ENCODE data around the gene TTC7B.

Gene TTC7B

GRCh38 chr14:90587252-90587910 is 228.8 kb downstream of the TTC7B start:
- TF ChIP-seq GATA3 (IDR thresholded peaks at IDR 0.05; ENCODE audit: low read depth, low read length), result no peak

GRCh38 chr14:90585106-90585505 is 231.1 kb downstream of the TTC7B start:
- no peak for TF ChIP-seq GATA2 (IDR thresholded peaks at IDR 0.05; ENCODE audit: low read depth, low read length)
- TF ChIP-seq GATA3 (IDR thresholded peaks at IDR 0.05; ENCODE audit: low read depth, low read length), result no peak

GRCh38 chr14:90583916-90584605 is 232.2 kb downstream of the TTC7B start:
- TF ChIP-seq GATA3 (IDR thresholded peaks at IDR 0.05; ENCODE audit: low read depth, low read length), result no peak
- no peak for TF ChIP-seq GATA2 (IDR thresholded peaks at IDR 0.05; ENCODE audit: low read depth, low read length)

- no peak for TF ChIP-seq GATA2 (IDR thresholded peaks at IDR 0.05; ENCODE audit: low read depth, low read length)
- no peak for TF ChIP-seq GATA3 (IDR thresholded peaks at IDR 0.05; ENCODE audit: low read depth, low read length)
These were observed 232.8 kb downstream of the TTC7B start for GRCh38 chr14:90583427-90583826.

GRCh38 chr14:90582166-90582565 is 234.1 kb downstream of the TTC7B start:
- TF ChIP-seq GATA2 (IDR thresholded peaks at IDR 0.05; ENCODE audit: low read depth, low read length) (no peak), GATA3 (IDR thresholded peaks at IDR 0.05; ENCODE audit: low read depth, low read length) (no peak)

GRCh38 chr14:90581745-90582144 is 234.5 kb downstream of the TTC7B start:
- TF ChIP-seq GATA3 (IDR thresholded peaks at IDR 0.05; ENCODE audit: low read depth, low read length), result no peak
- TF ChIP-seq GATA2 (IDR thresholded peaks at IDR 0.05; ENCODE audit: low read depth, low read length), result no peak

- TF ChIP-seq GATA2 (IDR thresholded peaks at IDR 0.05; ENCODE audit: low read depth, low read length) (no peak), GATA3 (IDR thresholded peaks at IDR 0.05; ENCODE audit: low read depth, low read length) (no peak)
These were observed 235.6 kb downstream of the TTC7B start for GRCh38 chr14:90580377-90581335.

GRCh38 chr14:90579816-90580215 is 236.4 kb downstream of the TTC7B start:
- TF ChIP-seq GATA3 (IDR thresholded peaks at IDR 0.05; ENCODE audit: low read depth, low read length) (no peak), GATA2 (IDR thresholded peaks at IDR 0.05; ENCODE audit: low read depth, low read length) (no peak)

GRCh38 chr14:90579088-90579487 is 237.1 kb downstream of the TTC7B start:
- TF ChIP-seq GATA2 (IDR thresholded peaks at IDR 0.05; ENCODE audit: low read depth, low read length) (no peak), GATA3 (IDR thresholded peaks at IDR 0.05; ENCODE audit: low read depth, low read length) (no peak)

- TF ChIP-seq GATA3 (IDR thresholded peaks at IDR 0.05; ENCODE audit: low read depth, low read length) (no peak), GATA2 (IDR thresholded peaks at IDR 0.05; ENCODE audit: low read depth, low read length) (no peak)
These were observed 237.8 kb downstream of the TTC7B start for GRCh38 chr14:90578283-90578985.

- TF ChIP-seq GATA3 (IDR thresholded peaks at IDR 0.05; ENCODE audit: low read depth, low read length) (no peak), GATA2 (IDR thresholded peaks at IDR 0.05; ENCODE audit: low read depth, low read length) (no peak)
These were observed 238.5 kb downstream of the TTC7B start for GRCh38 chr14:90577661-90578282.

GRCh38 chr14:90576981-90577660 is 239.1 kb downstream of the TTC7B start:
- no peak for TF ChIP-seq GATA2 (IDR thresholded peaks at IDR 0.05; ENCODE audit: low read depth, low read length)

GRCh38 chr14:90576581-90576980 is 239.6 kb downstream of the TTC7B start:
- TF ChIP-seq GATA3 (IDR thresholded peaks at IDR 0.05; ENCODE audit: low read depth, low read length), result no peak
- TF ChIP-seq GATA2 (IDR thresholded peaks at IDR 0.05; ENCODE audit: low read depth, low read length), result no peak
